SIG-M5 treated with dmso at 0.1 percent for 504 hours (cell line): ENCODE data around the gene USP24.
"Not testable (repeated sequence)": the region's sequence is repeated elsewhere in the genome, so short reads cannot be mapped to it uniquely, and the experiment has no call there.

ENCODE experiments used
- DNase-seq: peaks from one replicate; lab custom pipeline; 2025; ENCODE audit not compliant: unreplicated experiment; lab: John Stamatoyannopoulos, UW

Gene USP24

GRCh38 chr1:55129194-55129728 lies 85.9 kb downstream of the USP24 start:
- peak; percentile 56 for DNase-seq

GRCh38 chr1:55128418-55128995 lies 86.7 kb downstream of the USP24 start:
- DNase-seq: no peak

- peak; percentile 32 for DNase-seq
Observed at GRCh38 chr1:55127827-55128343, 87.3 kb downstream of the USP24 start.

GRCh38 chr1:55124470-55124869 lies 90.7 kb downstream of the USP24 start:
- DNase-seq: no peak

- no peak for DNase-seq
Observed at GRCh38 chr1:55120538-55120937, 94.6 kb downstream of the USP24 start.

- DNase-seq: no peak
Observed at GRCh38 chr1:55118651-55119329, 96.4 kb downstream of the USP24 start.

- DNase-seq: no peak
Observed at GRCh38 chr1:55117941-55118340, 97.2 kb downstream of the USP24 start.

DNA sequence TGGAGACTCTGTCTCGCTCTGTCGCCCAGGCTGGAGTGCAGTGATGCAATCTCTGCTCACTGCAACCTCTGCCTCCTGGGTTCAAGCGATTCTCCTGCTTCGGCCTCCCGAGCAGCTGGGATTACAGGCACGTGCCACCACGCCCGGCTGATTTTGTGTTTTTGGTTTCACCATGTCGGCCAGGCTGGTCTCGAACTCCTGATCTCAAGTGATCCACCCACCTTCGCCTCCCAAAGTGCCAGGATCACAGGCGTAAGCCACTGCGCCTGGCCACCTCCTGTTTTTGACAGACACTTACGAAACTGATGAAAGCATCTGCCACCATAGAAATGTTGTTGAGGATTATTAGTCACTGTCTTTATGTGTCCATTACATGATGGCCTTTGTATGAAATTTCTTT lies 106.2 kb downstream of the USP24 start:
- not testable (repeated sequence) for DNase-seq

GRCh38 chr1:55107101-55107500 lies 108.1 kb downstream of the USP24 start:
- no peak for DNase-seq

DNA sequence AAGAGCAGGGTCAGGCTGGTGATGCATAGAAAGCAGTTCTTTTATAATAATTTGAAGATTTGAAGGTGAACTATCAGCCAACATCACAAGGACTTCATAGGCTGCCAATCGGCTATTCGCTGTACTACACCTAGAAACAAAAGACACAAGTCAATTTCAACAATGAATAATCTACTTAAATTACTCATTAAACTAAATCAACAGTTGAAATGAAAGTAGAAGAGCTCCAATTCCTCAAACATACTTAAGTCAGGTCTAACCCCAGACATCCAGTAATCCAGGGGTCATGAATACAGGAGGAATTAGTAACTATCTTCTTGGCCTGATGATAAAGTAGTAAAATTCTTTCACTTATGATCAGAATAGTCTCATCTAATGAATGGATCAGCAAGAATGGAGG lies 111.3 kb downstream of the USP24 start:
- no peak for DNase-seq

DNA sequence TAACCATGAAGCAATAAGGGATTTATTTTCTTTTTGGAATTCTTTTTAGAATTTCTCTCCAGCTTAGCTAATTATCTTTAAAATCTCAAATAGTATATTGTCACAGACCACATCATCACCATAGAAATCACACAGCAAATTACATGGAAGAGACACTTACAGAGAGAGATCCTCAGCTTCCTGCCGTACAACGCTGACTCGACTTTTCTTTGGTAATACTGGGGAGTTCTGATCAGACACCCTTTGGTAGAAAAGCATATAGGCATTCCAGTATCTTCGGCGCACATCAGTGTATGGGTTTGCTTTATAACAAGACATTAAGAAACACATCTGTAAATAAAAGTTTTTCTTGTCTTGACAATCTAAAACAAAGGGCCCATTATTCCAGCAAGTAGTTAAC lies 120.1 kb downstream of the USP24 start:
- DNase-seq: no peak

GRCh38 chr1:55092475-55092874 lies 122.7 kb downstream of the USP24 start:
- no peak for DNase-seq

- DNase-seq: no peak
Observed at GRCh38 chr1:55089683-55090082, 125.5 kb downstream of the USP24 start.

DNA sequence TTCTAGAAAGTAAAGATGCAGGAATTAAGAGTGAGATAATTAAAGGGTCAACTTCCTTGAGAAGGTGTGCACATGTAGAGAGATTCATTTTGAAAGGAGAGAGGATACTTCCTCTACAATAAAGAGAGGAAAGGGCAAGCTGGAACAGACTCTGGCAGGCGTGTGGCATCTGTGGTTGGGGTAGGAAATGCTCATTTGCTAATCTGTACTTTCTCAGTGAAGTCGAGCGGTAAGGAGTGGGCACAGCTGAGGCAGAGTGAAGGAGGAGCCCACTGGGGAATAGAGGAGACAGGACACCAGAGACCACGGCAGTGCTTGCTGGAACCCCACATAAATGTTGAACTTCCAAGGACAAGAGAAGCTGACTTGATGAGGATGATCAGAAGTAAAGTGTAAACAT lies 126.8 kb downstream of the USP24 start:
- DNase-seq: no peak

GRCh38 chr1:55087439-55087838 lies 127.7 kb downstream of the USP24 start:
- DNase-seq: no peak

DNA sequence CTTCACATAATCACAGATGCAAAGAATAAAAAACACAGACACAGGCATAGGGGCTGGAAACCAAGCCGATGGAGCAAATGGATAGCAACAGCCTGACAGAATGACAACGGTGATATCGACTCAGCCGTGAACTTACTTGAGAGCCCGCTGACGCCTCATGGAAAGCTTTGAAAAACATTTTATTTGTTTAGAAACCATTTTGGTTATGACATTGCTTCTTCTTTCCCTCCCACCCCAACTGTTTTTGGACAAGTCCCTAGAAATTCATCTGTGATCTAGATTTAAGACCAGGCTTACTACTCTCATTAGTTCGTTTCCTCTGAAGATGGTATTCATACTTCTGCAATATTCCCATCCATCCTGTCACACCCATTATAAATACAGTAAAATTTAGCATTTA lies 130.9 kb downstream of the USP24 start:
- DNase-seq: no peak

DNA sequence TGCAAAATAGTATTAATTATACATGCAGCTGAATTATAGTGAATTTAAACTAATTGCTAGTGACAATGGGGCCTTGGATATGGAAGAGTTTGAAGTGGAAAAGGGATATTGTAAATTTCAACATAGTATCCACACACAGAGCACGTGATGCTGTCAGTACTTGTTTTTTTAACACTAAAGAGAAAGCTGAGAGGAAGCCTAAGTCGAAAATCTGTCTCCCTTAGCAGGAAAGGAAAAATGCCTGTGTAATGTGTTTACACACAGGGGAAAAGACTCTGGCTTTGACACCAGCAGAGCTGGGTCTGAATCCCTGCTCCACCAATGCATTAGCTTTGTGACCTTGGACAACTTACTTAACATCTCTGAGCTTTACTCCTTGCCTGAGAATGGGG lies 133.3 kb downstream of the USP24 start:
- no peak for DNase-seq

- DNase-seq: no peak
Observed at GRCh38 chr1:55081188-55081904, 133.8 kb downstream of the USP24 start.

- no peak for DNase-seq
Observed at GRCh38 chr1:55079651-55080050, 135.5 kb downstream of the USP24 start.

DNA sequence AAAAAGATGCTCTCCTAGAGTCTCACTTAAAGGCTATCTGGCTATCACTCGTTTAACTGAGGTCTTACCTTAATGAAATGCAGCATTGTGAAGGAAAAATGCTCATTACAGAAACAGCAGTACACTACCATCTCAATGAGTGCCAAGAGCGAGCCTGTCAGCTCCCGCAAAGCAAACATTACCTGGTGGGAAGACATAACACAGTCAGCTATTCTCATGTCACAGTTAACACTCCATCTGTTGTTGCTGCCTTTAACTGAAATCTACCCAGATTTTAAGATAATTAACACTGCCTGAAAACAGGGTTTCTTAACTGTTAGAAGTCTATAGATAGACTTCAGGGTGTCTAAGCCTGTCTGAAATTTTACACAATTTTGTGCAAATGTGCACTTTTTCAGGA lies 136.7 kb downstream of the USP24 start:
- no peak for DNase-seq

DNA sequence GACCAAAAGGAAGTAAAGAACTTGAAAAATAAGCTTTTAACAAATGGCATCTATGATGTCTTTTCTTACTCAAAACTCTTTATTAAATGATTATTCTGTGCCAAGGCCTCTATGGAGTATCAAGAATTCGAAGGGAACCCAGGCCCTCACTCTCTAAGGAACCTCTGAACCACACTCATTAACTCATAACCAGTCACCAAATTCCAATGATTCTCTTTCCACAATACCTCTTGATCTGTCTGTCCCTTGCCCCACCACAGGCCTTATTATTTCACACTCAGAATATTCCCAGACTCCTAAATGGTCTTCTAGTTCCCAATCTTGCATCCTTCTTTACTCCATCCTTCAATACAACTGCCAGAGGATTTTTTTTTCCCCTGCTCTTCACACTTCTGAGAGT lies 138.8 kb downstream of the USP24 start:
- no peak for DNase-seq

GRCh38 chr1:55074455-55074854 lies 140.7 kb downstream of the USP24 start:
- DNase-seq: no peak
